ENCODE measurements around the gene HOMER2.

DNA sequence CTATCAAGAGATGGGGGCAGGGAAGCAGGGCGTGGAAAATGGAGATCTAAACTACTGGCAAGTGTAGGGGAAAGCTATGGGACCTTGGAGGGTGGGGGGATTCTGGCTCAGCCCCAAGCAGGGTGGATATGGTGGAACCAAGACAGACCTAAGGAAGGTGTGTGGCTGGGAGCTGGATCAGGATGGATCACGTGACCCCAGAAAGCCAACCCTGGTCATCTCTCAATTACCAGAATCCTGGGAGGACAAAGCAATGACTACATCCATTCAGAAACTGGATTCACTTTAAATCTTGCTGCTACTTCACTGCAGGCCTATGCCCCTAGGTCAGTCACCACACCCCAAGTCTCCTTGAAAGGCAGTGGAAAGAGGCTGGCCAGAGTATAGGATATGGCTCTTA lies 74.7 kb downstream of the HOMER2 start:
- TF ChIP-seq, protein P1, sequence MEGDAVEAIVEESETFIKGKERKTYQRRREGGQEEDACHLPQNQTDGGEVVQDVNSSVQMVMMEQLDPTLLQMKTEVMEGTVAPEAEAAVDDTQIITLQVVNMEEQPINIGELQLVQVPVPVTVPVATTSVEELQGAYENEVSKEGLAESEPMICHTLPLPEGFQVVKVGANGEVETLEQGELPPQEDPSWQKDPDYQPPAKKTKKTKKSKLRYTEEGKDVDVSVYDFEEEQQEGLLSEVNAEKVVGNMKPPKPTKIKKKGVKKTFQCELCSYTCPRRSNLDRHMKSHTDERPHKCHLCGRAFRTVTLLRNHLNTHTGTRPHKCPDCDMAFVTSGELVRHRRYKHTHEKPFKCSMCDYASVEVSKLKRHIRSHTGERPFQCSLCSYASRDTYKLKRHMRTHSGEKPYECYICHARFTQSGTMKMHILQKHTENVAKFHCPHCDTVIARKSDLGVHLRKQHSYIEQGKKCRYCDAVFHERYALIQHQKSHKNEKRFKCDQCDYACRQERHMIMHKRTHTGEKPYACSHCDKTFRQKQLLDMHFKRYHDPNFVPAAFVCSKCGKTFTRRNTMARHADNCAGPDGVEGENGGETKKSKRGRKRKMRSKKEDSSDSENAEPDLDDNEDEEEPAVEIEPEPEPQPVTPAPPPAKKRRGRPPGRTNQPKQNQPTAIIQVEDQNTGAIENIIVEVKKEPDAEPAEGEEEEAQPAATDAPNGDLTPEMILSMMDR (IDR thresholded peaks at IDR 0.05; ENCODE audit: borderline replicate concordance, extremely low read depth, low read length, poor library complexity, severe bottlenecking): no peak
- TF ChIP-seq EZH2 (IDR thresholded peaks at IDR 0.05; ENCODE audit: borderline replicate concordance, low read depth, low read length, severe bottlenecking): no peak

Measured in DND-41 (cell line).